GM19397 (cell line): ENCODE results near the gene UTY.
"Not testable (repeated sequence)": the region's sequence is repeated elsewhere in the genome, so short reads cannot be mapped to it uniquely, and the experiment has no call there.

ENCODE experiments used
- ATAC-seq: cut with Tn5 transposase; IDR thresholded peaks from one replicate; pipeline ENCODE4 v1.9.1; 2021; ENCODE audit warnings: mild to moderate bottlenecking, moderate library complexity; ENCODE audit not compliant: unreplicated experiment

The UTY gene

GRCh38 chrY:13312966-13313365, 166.9 kb downstream of the UTY start:
- no peak for ATAC-seq

GRCh38 chrY:13307959-13308358, 171.9 kb downstream of the UTY start:
- ATAC-seq: no peak

- no peak for ATAC-seq
Measured at GRCh38 chrY:13300795-13301194, 179.0 kb downstream of the UTY start.

GRCh38 chrY:13299411-13299810, 180.4 kb downstream of the UTY start:
- no peak for ATAC-seq

- no peak for ATAC-seq
Measured at GRCh38 chrY:13296176-13296890, 183.5 kb downstream of the UTY start.

- ATAC-seq: no peak
Measured at GRCh38 chrY:13295026-13295425, 184.8 kb downstream of the UTY start.

GRCh38 chrY:13291199-13291598, 188.6 kb downstream of the UTY start:
- no peak for ATAC-seq

- not testable (repeated sequence) for ATAC-seq
Measured at GRCh38 chrY:13282151-13283054, 197.4 kb downstream of the UTY start.

GRCh38 chrY:13279561-13279960, 200.3 kb downstream of the UTY start:
- no peak for ATAC-seq

- ATAC-seq: no peak
Measured at GRCh38 chrY:13271706-13272105, 208.1 kb downstream of the UTY start.

- not testable (repeated sequence) for ATAC-seq
Measured at GRCh38 chrY:13253941-13254440, 225.8 kb downstream of the UTY start.

- ATAC-seq: no peak
Measured at GRCh38 chrY:13250421-13250820, 229.4 kb downstream of the UTY start.

GRCh38 chrY:13243716-13244115, 236.1 kb downstream of the UTY start:
- ATAC-seq: no peak

- no peak for ATAC-seq
Measured at GRCh38 chrY:13233901-13234300, 245.9 kb downstream of the UTY start.

- no peak for ATAC-seq
Measured at GRCh38 chrY:13233118-13233517, 246.7 kb downstream of the UTY start.

GRCh38 chrY:13227354-13227953, 252.4 kb downstream of the UTY start:
- no peak for ATAC-seq

- no peak for ATAC-seq
Measured at GRCh38 chrY:13210961-13211646, 268.7 kb downstream of the UTY start.

- ATAC-seq: no peak
Measured at GRCh38 chrY:13205214-13205613, 274.6 kb downstream of the UTY start.
